Uterus (tissue), 4 donors: ENCODE results near the gene BMPR2. TPM values are rescaled to one million over a fixed set of nuclear protein-coding genes. Genes with fewer than 3 reads are reported as not detected.

Experiments
- DNase-seq, 2 donors: peaks; one replicate each; pipeline ENCODE4 v3.0.0-alpha.2; 2019 to 2020
- H3K27ac ChIP-seq, 2 donors: fragments of 200-600 bp; sonication (generic); 1 replicate in 1 of 2; 2 replicates in 1 of 2; pipeline ENCODE4 v1.5.1; 2016 to 2018
- H3K27me3 ChIP-seq, 2 donors: fragments of 200-600 bp; sonication (generic); one replicate each; pipeline ENCODE4 v1.5.1; 2018 to 2019; ENCODE audit warnings: control low read depth in 1 of 2
- H3K36me3 ChIP-seq, 2 donors: fragments of 200-600 bp; sonication (generic); one replicate each; pipeline ENCODE4 v1.5.1; 2019; ENCODE audit warnings: control low read depth in 1 of 2
- H3K4me1 ChIP-seq, 2 donors: fragments of 200-600 bp; sonication (generic); one replicate each; pipeline ENCODE4 v1.5.1; 2018 to 2019; ENCODE audit warnings: control low read depth in 1 of 2
- H3K4me3 ChIP-seq, 2 donors: fragments of 200-600 bp; sonication (generic); 1 replicate in 1 of 2; 2 replicates in 1 of 2; pipeline ENCODE4 v1.5.1; 2018 to 2019; ENCODE audit warnings: mild to moderate bottlenecking in 1 of 2
- H3K9me3 ChIP-seq, 2 donors: fragments of 200-600 bp; sonication (generic); one replicate each; pipeline ENCODE4 v1.5.1; 2019; ENCODE audit warnings: control low read depth in 1 of 2
- CTCF ChIP-seq, 4 experiments: fragments of 200-600 bp in 2 of 4; fragments of 450-650 bp in 2 of 4; sonication (generic) in 2 of 4; IDR thresholded peaks; one replicate each; pipeline ENCODE4 v1.5.1; 2016 to 2019; ENCODE audit warnings: antibody characterized with exemption in 4 of 4, mild to moderate bottlenecking in 2 of 4, moderate library complexity in 1 of 4
- POLR2A ChIP-seq, 2 donors: fragments of 450-650 bp; IDR thresholded peaks; one replicate each; pipeline ENCODE4 v1.6.1; 2016; ENCODE audit warnings: antibody characterized with exemption in 2 of 2, mild to moderate bottlenecking in 1 of 2, moderate library complexity in 1 of 2
- intact Hi-C: fragments of 100-400 bp; cut with DNase I; formaldehyde crosslinking; loops from one replicate; pipeline ENCODE4 v1.15.1; 2023; ENCODE audit warnings: low total_unique reads
- total RNA-seq, 4 donors: library from RNA; depleted of rRNA in 3 of 4; stranded (reverse); fragments of >200 nt in 3 of 4; gene quantifications; one replicate each; pipeline versions ENCODE4 v1.1.0 to v1.2.4, GENCODE V29; 2014 to 2023
- donor health status: DM: yes; HTN: yes; CAD: no.

The BMPR2 gene
- 100 to 1,000 TPM in 1 of 4 donors, 10 to 100 TPM in 3; 38.7 to 101 (median 62.3) TPM for total RNA-seq

GRCh38 chr2:202375609-202376408 is at the start of gene BMPR2:
TSS of gene BMPR2 (plus strand) at chr2:202376327. CDS start at chr2:202377475, 1,148 bp downstream.
- Histone ChIP-seq H3K27ac (peak within 1 kb of the TSS; percentile 98 to 99), H3K9me3 (no peaks in the 10 kb centered on the region), H3K27me3 (no peaks in the 10 kb centered on the region), H3K4me3 (peak within 1 kb of the TSS; percentile 84 to 92), H3K4me1 (no peaks in the 10 kb centered on the region), H3K36me3 (no peaks in the 10 kb centered on the region)
- intact Hi-C loops: no loop called here
- peak; percentile 87 to 91 for DNase-seq
- TF ChIP-seq CTCF (IDR thresholded peaks at IDR 0.05) (peak in 1 of 4 experiments; percentile 25), POLR2A (IDR thresholded peaks at IDR 0.05) (peak; percentile 74 to 85)

- Histone ChIP-seq H3K36me3 (no peaks in the 10 kb centered on the region), H3K9me3 (no peaks in the 10 kb centered on the region), H3K4me3 (no peak overlapping the region), H3K4me1 (no peaks in the 10 kb centered on the region), H3K27ac (no peak overlapping the region), H3K27me3 (no peaks in the 10 kb centered on the region)
- TF ChIP-seq POLR2A (IDR thresholded peaks at IDR 0.05) (no peak), CTCF (IDR thresholded peaks at IDR 0.05) (no peak)
- intact Hi-C loops: no loop called here
- DNase-seq: no peak
These were observed 48.3 kb upstream of the BMPR2 start for GRCh38 chr2:202327858-202328257.

GRCh38 chr2:202335791-202336467 is 40.2 kb upstream of the BMPR2 start:
- intact Hi-C loops: no loop called here
- Histone ChIP-seq H3K9me3 (no peaks in the 10 kb centered on the region), H3K4me1 (no peaks in the 10 kb centered on the region), H3K36me3 (no peaks in the 10 kb centered on the region), H3K4me3 (no peak overlapping the region), H3K27ac (no peak overlapping the region), H3K27me3 (no peaks in the 10 kb centered on the region)
- DNase-seq: no peak
- TF ChIP-seq CTCF (IDR thresholded peaks at IDR 0.05) (no peak), POLR2A (IDR thresholded peaks at IDR 0.05) (no peak)

- H3K4me1 ChIP-seq: no peaks in the 10 kb centered on the region
These were observed 39.0 kb upstream of the BMPR2 start for GRCh38 chr2:202337151-202337550.

More at GRCh38 chr2:202337151-202337550, 39.0 kb upstream of the BMPR2 start:
- Histone ChIP-seq H3K36me3 (no peaks in the 10 kb centered on the region), H3K4me3 (no peak overlapping the region), H3K27me3 (no peaks in the 10 kb centered on the region), H3K9me3 (no peaks in the 10 kb centered on the region), H3K27ac (no peak overlapping the region)
- intact Hi-C loops: no loop called here
- DNase-seq: no peak
- TF ChIP-seq POLR2A (IDR thresholded peaks at IDR 0.05) (no peak), CTCF (IDR thresholded peaks at IDR 0.05) (no peak)
